ENCODE measurements around the gene FAM24A.

FAM24A gene

DNA sequence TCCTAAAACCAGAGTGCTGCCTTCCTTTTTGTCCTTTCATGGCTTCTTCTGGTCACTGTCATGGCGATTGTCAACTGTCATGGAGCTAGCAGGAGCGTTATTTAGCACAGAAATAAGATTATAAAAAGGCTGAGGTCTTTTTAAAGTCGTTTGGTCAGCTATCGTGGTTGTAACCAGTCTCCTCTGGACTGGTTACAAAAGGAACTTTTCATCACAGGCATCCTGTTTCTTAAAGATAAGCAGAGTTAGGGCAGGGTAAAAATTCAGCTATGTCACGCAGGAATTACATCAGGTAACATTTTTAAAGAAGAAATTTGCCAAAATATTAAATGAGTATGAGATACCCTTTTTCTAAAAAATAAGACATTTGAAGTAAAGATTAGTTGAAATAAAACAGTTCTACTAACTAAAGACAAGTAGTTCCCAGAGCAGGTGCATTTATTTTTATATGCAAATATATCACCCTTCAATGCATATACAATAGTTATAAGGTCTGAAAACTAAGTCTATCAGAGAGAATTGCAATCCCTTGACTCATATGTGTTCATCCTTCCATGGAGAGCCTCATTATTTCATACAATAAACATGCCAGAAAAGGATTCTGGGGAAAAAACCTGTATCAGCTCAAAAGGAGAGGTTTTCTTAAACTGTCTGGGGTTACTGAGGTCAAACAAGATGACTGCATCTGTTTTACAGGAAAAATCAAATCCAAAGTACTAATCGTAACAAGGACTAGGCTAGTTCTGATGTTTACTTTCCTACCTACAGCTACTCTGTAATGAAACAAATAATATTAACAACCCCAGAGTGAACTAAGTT, 20.9 kb downstream of the FAM24A start:
- DNase-seq, result no peak

GRCh38 chr10:122939133-122939855, 28.9 kb downstream of the FAM24A start:
- no peak for DNase-seq

- no peak for DNase-seq
These were observed 29.6 kb downstream of the FAM24A start for GRCh38 chr10:122939856-122940543.

DNA sequence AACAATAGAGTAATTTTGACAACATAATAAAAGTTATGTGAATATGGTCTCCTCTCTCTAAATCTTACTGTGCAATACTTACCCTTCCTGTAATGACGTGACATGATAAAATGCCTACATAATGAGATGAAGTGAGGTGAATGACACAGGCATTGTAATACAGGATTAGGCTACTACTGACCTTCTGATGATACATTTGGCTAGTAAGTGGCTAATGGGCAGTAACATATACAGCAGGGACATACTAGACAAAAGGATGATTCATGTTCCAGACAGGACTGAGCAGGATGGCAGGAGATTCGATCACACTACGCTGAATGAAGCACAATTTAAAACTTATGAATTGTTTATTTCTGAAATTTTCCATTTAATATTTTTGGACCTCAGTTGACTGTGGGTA, 38.9 kb downstream of the FAM24A start:
- DNase-seq, result no peak

DNA sequence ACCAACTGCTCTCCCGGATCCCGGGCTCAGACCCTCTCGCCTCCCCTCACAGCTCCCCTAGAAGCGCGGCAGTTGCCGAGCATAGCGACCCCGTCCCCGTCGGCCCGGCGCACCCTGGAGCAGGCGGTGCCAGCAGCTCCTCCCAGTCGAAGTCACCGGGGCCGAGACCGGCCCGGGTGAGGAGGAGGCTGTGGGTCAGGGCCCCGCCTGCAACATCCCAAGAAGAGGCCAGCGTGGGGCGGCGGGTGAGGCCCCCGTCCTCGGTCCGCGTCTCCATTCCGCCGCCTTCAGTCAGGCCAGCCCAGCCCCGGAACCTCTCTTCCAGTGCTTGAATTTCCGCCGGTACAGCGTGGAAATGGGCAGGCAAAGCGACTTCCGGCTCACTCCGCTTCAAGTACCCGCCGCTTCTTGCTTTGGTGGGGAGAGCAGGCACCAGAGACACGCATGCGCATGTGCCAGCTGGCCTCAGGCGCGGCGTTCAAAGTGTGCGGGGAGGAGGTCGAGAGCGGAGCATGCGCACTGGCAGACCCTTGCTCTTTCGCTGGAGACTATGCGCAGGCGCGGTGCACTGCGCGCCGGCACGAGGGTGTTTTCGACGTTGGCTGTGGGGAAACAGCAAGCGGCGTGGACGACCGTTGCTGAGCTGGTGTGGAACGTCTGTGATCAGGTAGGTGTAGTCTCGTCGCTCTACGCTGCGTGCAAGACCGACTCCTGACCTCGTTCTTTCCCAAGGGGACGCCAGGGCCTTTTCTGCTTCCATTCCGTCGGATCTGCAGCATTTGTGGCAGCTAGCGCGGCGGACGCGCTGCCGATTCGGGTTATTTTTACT, 43.7 kb downstream of the FAM24A start, which contains the start of gene C10orf88:
Gene C10orf88, minus strand, starts transcription at position 326 of the 829 bp plus-strand sequence. Its CDS starts 49 bp downstream, at position 277.
- DNase-seq, result peak; percentile 95

DNA sequence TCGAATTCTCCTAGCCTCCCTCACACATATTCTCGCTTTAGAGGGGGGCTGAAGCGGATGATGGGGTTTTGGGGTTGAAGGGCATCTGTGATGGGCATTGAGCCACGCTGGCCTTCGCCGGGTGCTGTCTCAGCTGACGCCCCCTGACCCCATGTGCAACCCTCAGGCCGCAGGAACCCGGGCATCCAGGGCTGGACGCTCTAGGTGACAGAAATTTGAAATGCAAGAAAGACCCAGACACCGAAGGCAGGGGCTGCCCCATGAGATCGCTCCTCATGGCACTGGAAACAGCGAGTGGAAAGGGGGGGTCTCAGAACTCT, 44.3 kb downstream of the FAM24A start:
- no peak for DNase-seq

GRCh38 chr10:122955892-122956291, 45.5 kb downstream of the FAM24A start:
- no peak for DNase-seq

DNA sequence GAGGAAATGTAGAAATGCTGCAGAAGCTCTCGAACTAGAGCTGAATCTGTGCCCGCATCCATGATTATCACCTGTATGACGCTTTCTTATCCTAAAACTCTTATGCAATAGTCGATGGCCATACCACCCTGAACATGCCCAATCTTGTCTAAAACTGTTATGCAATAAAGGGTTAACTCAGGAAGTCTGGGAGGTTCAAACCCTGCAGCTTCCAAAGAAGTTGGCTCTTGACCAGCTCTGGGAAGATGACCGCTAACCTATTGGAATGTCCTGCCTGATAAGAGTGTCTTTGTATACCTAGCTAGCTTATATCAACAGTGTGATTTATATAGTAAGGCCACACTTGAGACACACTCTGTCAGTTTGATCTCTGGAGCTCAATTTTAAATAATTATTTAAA, 47.1 kb downstream of the FAM24A start:
- DNase-seq, result no peak

DNA sequence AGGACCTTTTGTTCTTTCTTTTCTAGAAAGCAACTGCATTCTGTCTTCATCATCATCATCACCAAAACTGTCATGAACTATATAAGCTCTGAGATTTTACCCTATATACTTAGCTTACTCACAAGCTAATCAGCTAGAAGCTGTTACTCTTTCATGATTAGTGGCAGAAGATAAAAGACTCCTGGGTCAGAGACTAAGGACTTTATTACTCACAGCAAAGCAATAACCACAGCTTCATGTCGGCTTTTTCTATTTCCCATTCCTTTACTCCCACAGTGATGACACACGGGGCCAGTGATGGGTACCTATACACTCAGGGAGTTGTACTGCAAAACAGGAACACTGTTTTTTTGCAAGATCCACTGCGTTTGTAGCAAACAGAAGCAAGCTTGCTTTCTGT, 52.0 kb downstream of the FAM24A start:
- no peak for DNase-seq
